Type B pancreatic cell (in vitro differentiated cells): Measurements from ENCODE around the gene FAT3. TPM values are rescaled to one million over a fixed set of nuclear protein-coding genes. Genes with fewer than 3 reads are reported as not detected.
A peak's percentile ranks its signal among the peaks of the same experiment; 100 is the strongest.

Experiments
- DNase-seq: peaks from one replicate; pipeline ENCODE4 v3.0.0; 2021; ENCODE audit warnings: mixed read lengths; ENCODE audit not compliant: unreplicated experiment; ENCODE audit errors: extremely low spot score
- H3K27ac Mint-ChIP-seq: 2 replicates; pipeline ENCODE4 v1.8.0; 2021; ENCODE audit warnings: mild to moderate bottlenecking, mixed read lengths
- H3K27me3 Mint-ChIP-seq: 2 replicates; pipeline ENCODE4 v1.8.0; 2021; ENCODE audit warnings: mixed read lengths
- H3K36me3 Mint-ChIP-seq: 2 replicates; pipeline ENCODE4 v1.8.0; 2021; ENCODE audit warnings: mixed read lengths
- H3K4me1 Mint-ChIP-seq: one replicate; pipeline ENCODE4 v1.8.0; 2021; ENCODE audit warnings: mixed read lengths; ENCODE audit not compliant: unreplicated experiment
- H3K4me3 Mint-ChIP-seq: 2 replicates; pipeline ENCODE4 v1.8.0; 2021; ENCODE audit warnings: mild to moderate bottlenecking, mixed read lengths
- H3K9me3 Mint-ChIP-seq: 2 replicates; pipeline ENCODE4 v1.8.0; 2021; ENCODE audit warnings: mixed read lengths
- CTCF ChIP-seq: fragments of 200-600 bp; sonication (generic); conservative IDR thresholded peaks from 2 replicates; pipeline ENCODE4 v1.5.0; 2021; ENCODE audit warnings: antibody characterized with exemption, mild to moderate bottlenecking
- total RNA-seq: library from RNA; stranded (reverse); gene quantifications from 2 replicates; pipeline ENCODE4 v1.2.1, GENCODE V29; 2021; ENCODE audit warnings: low replicate concordance

The FAT3 gene
- total RNA-seq, 1 donor from 2014 or later = 70.0 TPM

GRCh38 chr11:92269021-92269420 lies 44.4 kb downstream of the FAT3 start:
- H3K9me3 Mint-ChIP-seq = no peaks in the 10 kb centered on the region
- H3K4me1 Mint-ChIP-seq = peaks cover 39% of the 10 kb centered on the region
- H3K36me3 Mint-ChIP-seq = peaks cover 4% of the 10 kb centered on the region
- no peak for TF ChIP-seq CTCF
- no peak for DNase-seq
- H3K27ac Mint-ChIP-seq = peak overlapping the region; percentile 71
- H3K4me3 Mint-ChIP-seq = no peak overlapping the region
- no peaks in the 10 kb centered on the region for H3K27me3 Mint-ChIP-seq

GRCh38 chr11:92269841-92270240 lies 45.2 kb downstream of the FAT3 start:
- TF ChIP-seq CTCF = no peak
- H3K36me3 Mint-ChIP-seq = peaks cover 4% of the 10 kb centered on the region
- H3K4me1 Mint-ChIP-seq = peaks cover 39% of the 10 kb centered on the region
- DNase-seq = no peak
- H3K27ac Mint-ChIP-seq = no peak overlapping the region
- no peaks in the 10 kb centered on the region for H3K9me3 Mint-ChIP-seq
- no peaks in the 10 kb centered on the region for H3K27me3 Mint-ChIP-seq
- no peak overlapping the region for H3K4me3 Mint-ChIP-seq

- Mint-ChIP-seq H3K27me3 (no peaks in the 10 kb centered on the region), H3K36me3 (peaks cover 13% of the 10 kb centered on the region), H3K9me3 (no peaks in the 10 kb centered on the region), H3K4me3 (no peak overlapping the region), H3K4me1 (peaks cover 29% of the 10 kb centered on the region), H3K27ac (no peak overlapping the region)
- TF ChIP-seq CTCF = no peak
- no peak for DNase-seq
Measured at GRCh38 chr11:92272651-92273050, 48.0 kb downstream of the FAT3 start.
